HL-60/S4 treated with phorbol 12-myristate 13-acetate at 8.2 ng/mL for 4 days and 3 days (cell line): Measurements from ENCODE around the gene TMEM72.

Experiments
- in situ Hi-C: fragments of 300-500 bp; cut with MboI; formaldehyde crosslinking; loops from 2 replicates; pipeline ENCODE4 v1.15.0; 2022; ENCODE audit warnings: low sequenced_read_pairs

Gene TMEM72

GRCh38 chr10:44916429-44916828 lies 5.3 kb downstream of the TMEM72 start:
- in situ Hi-C loops = no loop called here

GRCh38 chr10:44917848-44918247 lies 6.7 kb downstream of the TMEM72 start:
- in situ Hi-C loops = no loop called here

GRCh38 chr10:44920252-44920651 lies 9.1 kb downstream of the TMEM72 start:
- in situ Hi-C loops = no loop called here

- in situ Hi-C loops = no loop called here
These were observed 9.9 kb downstream of the TMEM72 start for GRCh38 chr10:44921061-44921460.

- in situ Hi-C loops = no loop called here
These were observed 10.4 kb downstream of the TMEM72 start for GRCh38 chr10:44921506-44921905.

GRCh38 chr10:44922021-44922420 lies 10.9 kb downstream of the TMEM72 start:
- in situ Hi-C loops = no loop called here

- in situ Hi-C loops = no loop called here
These were observed 11.8 kb downstream of the TMEM72 start for GRCh38 chr10:44922796-44923545.

- in situ Hi-C loops = no loop called here
These were observed 12.5 kb downstream of the TMEM72 start for GRCh38 chr10:44923611-44924010.

GRCh38 chr10:44924261-44925040 lies 13.3 kb downstream of the TMEM72 start:
- in situ Hi-C loops = no loop called here

- in situ Hi-C loops = no loop called here
These were observed 14.1 kb downstream of the TMEM72 start for GRCh38 chr10:44925224-44925623.

GRCh38 chr10:44925811-44926750 lies 14.9 kb downstream of the TMEM72 start:
- in situ Hi-C loops = no loop called here

GRCh38 chr10:44926751-44927351 lies 15.7 kb downstream of the TMEM72 start:
- in situ Hi-C loops = no loop called here

GRCh38 chr10:44927352-44927751 lies 16.2 kb downstream of the TMEM72 start:
- in situ Hi-C loops = no loop called here

GRCh38 chr10:44928462-44928861 lies 17.3 kb downstream of the TMEM72 start:
- in situ Hi-C loops = no loop called here

GRCh38 chr10:44929356-44930255 lies 18.5 kb downstream of the TMEM72 start:
- in situ Hi-C loops = no loop called here

GRCh38 chr10:44930904-44931620 lies 19.9 kb downstream of the TMEM72 start:
- in situ Hi-C loops = no loop called here

- in situ Hi-C loops = no loop called here
These were observed 20.7 kb downstream of the TMEM72 start for GRCh38 chr10:44931621-44932516.
